ENCODE measurements around the gene GPX8.

The GPX8 gene

DNA sequence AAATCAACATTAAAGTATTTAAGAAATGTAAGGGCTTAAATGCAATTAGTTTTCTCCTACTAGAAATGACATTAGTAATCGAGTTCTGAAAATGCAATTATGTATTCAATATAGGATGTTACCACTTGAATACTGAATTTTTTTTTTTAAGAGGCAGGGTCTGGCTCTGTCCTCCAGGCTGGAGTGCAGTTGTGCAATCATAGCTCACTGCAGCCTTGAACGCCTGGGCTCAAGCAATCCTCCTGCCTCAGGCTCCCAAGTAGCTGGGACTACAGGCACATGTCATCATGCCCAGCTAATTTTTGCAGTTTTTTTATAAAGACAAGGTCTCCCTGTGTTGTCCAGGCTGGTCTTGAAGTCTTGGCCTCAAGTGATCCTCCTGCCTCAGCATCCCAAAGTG is 11.5 kb downstream of the GPX8 start:
- no peak overlapping the region for H3K4me3 ChIP-seq (ENCODE audit: low read depth, low read length)
- DNase-seq (ENCODE audit: low read depth): no peak

DNA sequence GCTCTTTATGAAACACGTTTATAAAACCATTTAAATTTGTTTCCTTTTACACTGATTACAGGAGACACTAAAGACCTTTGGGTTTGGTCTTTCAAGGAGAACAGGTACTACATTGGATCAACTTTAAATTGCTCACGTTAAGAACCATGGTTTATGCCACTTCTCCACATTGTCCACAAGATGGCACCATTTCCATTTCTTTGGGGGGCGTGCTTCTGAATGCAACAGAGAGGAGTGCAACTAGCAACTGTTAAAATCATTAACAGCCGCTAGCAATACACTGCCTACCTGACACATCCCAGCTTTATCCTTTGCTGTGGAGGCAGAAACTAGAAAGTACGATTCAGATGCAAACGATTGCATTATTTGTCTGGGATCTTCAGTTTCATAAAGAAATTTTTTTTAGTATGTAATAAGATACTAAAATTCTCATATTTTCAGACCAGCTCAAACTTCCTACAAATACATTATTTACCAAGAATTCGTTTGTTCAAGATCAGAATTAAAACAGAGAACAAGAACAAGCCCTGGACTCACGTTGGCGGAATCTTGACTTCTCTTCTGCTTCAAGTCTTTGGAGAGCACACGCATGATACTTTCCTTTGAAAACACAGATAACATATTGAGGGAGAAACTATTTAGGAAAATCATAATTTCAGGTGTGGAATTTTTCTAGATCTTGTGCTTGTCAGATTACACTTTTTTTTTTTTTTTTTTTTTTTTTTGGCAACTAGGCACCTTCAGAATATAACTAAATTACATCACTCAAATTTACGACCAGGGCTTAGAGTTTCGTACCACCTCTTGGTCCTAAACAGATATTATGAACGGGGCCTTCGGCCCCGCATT is 12.3 kb downstream of the GPX8 start:
- H3K4me3 ChIP-seq (ENCODE audit: low read depth, low read length): peak overlapping the region; percentile 62
- peak; percentile 34 for DNase-seq (ENCODE audit: low read depth)

DNA sequence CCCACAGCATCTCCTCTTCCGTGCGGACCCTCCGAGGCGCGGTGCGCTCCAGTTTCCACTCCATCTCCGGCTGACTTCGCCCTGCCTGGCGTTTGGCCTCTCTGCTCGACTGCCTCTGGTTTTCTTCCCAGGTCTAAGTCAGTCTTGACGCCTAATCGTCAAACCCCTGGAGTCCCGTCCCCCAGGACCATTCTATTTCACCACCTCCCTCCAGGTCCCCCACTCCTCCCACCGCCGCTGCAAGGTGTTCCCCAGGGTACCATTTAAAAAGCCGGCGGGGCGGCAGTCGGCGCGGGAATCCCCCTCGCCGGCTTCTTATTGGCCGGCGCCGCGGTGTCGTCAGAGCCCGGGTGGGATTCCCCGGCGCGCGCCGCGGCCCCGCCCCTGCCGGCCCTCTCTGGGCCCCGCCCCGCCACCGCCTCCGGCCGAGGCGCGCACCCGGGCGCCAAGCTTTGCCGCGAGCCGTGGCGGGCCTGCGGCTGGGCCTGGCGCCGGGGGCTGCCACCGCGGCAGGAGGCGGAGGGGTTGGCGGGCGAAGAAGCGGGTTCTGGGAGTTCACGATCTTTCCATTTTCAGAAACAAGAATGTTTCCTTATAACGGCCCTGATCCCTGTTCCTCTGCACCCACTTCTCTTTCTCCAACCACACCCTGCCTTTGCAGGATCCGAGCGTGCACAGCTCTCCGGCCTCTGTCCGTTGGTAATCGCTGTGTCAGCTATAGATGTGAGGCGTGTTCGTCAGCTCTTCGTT is 13.1 kb downstream of the GPX8 start, which contains the start of gene CDC20B:
Gene CDC20B, minus strand, starts transcription at position 241 of the 750 bp plus-strand sequence. Its CDS starts 177 bp downstream, at position 64.
- H3K4me3 ChIP-seq (ENCODE audit: low read depth, low read length): peak within 1 kb of the TSS; percentile 62
- peak; percentile 22 for DNase-seq (ENCODE audit: low read depth)

DNA sequence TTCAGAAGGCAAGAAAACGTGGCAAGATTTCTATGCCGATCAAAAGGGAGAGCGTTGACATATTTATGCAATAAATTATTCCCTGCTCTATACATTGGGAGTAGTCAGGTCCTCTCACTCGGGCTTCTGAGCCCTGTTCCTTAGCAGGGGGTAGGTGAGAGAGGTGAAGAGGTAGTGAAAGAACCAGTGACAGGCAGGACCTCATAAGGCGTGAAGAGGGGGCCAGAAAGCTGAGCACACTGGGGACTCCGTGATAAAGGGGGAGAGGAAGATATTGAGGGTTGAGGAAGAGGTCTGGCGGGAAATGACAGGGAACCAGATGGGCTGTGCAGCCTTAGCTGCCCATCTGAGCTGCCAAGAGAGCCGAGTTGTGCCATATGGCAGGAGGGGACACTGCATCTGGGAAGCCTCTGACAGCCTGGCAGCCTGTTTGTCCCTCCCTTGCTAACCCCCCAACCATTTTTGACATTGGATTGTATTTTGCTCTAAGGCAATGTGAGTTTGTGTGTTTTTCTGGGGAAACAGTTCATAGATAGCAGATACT is 13.8 kb downstream of the GPX8 start:
- DNase-seq (ENCODE audit: low read depth): no peak
- H3K4me3 ChIP-seq (ENCODE audit: low read depth, low read length): peak overlapping the region; percentile 47

DNA sequence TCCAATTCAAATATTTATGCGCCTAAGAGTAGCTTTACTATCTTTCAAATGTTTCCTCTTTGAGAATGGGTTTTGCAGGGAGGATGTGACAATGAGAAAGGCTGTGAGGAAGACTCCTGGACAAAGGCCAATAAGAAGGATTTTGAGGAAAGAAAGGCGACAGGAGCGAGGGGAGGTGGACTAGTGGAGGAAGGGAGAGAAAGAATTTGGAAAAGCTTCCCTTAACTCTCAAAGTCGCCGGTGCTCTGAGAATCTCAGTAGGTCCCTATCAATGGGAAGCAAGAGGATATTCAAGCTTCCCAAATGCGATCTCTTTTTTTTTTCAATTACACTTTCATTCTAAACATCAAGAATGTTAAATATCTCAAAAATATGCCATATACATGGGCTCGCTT is 15.8 kb downstream of the GPX8 start:
- H3K4me3 ChIP-seq (ENCODE audit: low read depth, low read length): peak overlapping the region; percentile 53
- DNase-seq (ENCODE audit: low read depth): no peak

DNA sequence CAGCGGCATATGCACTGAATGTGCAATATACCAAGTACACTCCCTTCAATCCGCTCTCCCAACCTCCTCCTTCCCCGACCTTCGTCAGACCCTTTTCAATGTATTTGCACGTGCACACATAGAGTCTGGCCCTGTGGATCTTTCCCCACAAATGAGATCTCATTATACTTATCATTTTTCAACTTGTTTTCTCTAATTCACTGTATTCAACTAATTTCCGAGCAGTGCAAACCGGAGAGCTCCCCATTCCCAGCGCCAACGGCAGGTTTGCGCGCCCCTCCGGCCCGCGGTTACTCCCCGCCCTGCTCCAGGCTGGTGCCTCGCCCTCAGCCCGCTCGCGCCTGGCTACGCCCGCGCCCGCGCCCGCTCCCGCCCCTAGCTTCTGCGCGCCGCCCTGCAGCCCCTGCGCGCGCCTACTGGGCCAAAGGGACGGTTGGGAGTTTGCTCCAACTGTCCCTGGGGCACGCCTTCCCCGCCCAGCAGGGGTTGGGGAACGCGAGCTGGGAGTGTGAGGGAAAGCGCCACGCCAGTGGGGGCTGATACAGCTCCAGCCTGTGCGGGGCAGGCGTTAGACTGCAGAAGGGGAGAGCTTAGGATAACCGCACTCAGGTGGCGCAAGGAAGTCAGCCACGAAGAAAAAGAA is 16.3 kb downstream of the GPX8 start:
- DNase-seq (ENCODE audit: low read depth): no peak

DNA sequence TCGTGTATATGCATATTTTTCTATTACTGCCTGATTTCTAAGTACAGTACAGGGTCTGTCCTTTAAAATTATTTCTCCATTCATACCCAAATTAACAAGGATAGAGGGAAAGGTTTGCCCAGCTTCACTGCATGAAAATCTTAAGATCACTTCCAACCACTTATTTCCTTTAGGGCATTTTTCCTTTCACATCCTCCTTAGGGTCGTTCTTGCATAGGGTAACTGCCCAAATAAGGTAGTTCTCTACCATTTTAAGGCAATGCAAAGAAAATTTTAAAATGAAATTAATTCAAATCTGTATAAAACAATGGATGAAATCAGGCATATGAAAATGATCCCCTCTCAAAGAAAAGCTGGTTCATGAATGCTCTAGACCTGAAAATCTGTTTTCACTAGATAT is 17.1 kb downstream of the GPX8 start:
- H3K4me3 ChIP-seq (ENCODE audit: low read depth, low read length): no peak overlapping the region
- no peak for DNase-seq (ENCODE audit: low read depth)

More for the DNA sequence above, 16.3 kb downstream of the GPX8 start:
- H3K4me3 ChIP-seq (ENCODE audit: low read depth, low read length): peak overlapping the region; percentile 53

DNA sequence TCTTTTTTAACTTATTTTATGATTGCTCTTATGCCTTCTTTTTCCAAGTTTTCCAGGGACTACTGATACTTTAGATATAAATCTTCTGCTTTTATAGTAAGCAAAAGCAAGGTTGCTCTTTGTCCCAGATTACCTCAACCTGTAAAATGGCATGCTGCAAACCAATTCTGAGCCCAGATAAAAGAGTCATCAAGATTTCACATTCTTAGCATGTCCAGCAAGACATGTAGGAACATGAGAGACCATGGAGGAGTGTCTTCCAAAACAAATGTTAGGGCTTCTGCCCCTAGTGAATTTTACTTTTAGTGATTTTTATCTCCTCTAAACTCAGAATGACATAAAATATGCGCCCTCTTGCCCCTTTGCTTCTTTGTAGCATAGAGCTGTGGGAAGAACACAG is 20.0 kb downstream of the GPX8 start:
- no peak for DNase-seq (ENCODE audit: low read depth)
- H3K4me3 ChIP-seq (ENCODE audit: low read depth, low read length): no peak overlapping the region

DNA sequence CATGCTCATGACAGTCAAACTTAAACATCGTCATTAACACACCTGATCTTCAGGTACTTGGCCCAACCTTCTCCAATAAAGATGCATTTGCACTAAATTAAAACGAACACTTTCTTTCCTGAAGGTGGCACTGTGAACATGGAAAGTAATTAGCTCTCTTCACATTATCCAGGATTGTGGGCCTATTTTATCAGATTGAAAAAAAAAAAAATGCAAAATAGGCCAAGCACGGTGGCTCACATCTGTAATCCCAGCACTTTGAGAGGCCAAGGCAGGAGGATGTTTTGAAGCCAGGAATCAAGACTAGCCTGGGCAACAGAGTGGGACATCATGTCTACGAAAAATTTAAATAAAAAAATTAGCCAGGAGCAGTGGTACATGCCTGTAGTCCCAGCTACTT is 27.4 kb downstream of the GPX8 start:
- no peak overlapping the region for H3K4me3 ChIP-seq (ENCODE audit: low read depth, low read length)
- no peak for DNase-seq (ENCODE audit: low read depth)

DNA sequence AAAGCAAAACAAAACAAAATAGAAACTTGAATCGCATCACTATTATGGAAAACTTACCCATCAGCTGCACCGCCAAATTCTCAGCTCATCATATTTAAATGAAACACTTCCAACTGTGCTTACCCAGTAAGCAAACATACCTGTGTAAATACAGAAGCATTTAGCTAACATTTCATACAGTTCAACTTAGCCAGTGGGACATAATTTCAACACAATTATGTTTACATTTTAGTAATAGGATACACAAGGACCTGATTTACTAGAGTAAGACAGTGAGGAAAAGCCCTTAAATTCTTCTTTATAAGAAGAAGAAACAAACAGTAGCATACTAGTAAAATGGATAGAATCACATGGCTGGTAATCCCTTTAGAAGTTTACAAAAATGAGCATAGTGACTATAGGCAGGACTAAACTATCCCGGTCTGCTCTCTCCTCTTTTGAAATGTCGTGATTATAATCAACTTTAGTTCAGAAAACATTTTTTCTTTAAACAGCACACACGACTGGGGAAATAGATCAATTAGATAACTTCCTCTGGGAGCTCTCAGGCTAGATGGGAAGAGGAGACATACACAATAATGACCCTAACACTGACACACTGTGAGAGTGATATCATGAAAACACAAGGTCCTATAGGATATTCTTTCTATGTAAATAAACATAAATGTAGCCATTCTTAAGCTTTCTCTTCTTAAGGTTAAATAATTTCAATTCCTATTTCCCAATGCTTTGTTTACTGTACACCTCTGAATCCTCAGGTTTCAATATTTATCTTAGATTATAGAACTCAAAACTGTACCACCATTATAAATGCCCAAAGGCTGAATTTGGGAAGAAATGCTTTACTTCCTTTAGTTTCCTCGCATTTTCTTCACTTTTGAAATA is 28.9 kb downstream of the GPX8 start:
- DNase-seq (ENCODE audit: low read depth): no peak
- H3K4me3 ChIP-seq (ENCODE audit: low read depth, low read length): no peak overlapping the region

DNA sequence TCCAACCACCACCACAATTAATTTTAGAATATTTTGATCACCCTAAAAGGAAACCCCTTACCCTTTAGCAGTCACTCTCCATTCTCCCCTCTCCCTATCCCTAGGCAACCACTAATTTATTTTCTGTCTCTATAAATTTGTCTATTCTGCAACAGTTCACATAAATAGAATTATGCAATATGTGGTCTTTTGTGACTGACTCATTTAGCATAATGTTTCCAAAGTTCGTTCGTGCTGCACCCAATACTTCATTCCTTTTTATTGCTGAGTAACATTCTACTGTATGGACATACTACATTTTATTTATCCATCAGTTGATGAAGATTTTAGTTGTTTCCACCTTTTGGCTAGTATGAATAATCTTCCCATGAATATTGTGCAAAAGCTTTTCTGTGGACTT is 31.2 kb downstream of the GPX8 start:
- no peak for DNase-seq (ENCODE audit: low read depth)
- H3K4me3 ChIP-seq (ENCODE audit: low read depth, low read length): no peak overlapping the region

DNA sequence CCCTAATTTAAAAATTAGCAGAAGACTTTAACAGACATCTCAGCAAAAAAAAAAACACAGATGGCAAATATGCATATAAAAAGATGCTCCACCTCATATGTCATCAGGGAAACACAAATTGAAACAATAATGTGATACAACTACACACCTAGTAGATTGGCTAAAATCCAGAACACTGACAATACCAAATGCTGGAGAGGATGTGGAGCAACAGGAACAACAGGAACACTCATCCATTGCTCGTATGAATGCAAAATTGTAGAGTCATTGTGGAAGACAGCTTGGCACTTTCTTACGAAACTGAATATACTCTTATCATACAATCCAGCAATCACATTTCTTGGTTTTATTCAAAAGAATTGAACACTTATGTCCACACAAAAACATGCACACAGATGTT is 45.0 kb downstream of the GPX8 start:
- no peak for DNase-seq (ENCODE audit: low read depth)
- H3K4me3 ChIP-seq (ENCODE audit: low read depth, low read length): no peak overlapping the region

DNA sequence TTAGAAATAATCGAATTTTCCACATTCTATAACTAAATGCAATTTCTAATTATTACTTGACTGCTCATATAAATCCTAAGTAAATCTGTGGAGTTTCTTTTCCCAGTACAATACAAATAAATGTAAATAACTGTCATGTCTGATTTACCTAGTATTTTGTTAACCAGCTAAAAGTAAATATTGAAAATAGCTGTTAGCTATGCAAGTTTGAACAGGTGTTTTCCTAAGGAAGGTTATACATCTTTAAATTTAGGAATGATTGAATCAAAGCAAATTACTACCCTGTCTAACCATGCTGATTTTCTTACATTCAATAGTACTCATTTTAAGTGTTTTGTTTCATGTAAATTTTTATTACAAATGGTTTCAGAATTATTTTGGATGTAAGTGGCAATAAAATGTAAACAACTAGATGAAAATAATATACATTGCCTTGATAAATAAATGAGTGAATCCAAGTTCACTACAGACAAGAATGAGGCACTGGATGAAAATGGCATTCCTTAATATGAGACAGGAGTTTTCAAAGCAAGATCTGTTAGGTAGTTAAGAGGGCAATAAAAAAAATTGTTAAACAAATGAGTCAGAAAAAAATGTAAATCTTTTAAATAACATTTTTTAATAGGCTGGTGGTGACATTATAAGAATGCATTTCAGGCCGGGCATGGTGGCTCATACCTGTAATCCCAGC is 51.4 kb downstream of the GPX8 start:
- DNase-seq (ENCODE audit: low read depth): no peak
- no peak overlapping the region for H3K4me3 ChIP-seq (ENCODE audit: low read depth, low read length)
